WTC11 (cell line): ENCODE data around the gene CHAMP1.

Experiments
- CREM ChIP-seq: sonication (generic); formaldehyde crosslinking; IDR thresholded peaks from 2 replicates; pipeline ENCODE4 v1.8.1; 2022; ENCODE audit warnings: mild to moderate bottlenecking, missing genetic modification reagents, moderate library complexity
- ETV6 ChIP-seq: sonication (generic); formaldehyde crosslinking; IDR thresholded peaks from 2 replicates; pipeline ENCODE4 v1.8.1; 2022; ENCODE audit warnings: mild to moderate bottlenecking, missing genetic modification reagents
- NR2C2 ChIP-seq: sonication (generic); formaldehyde crosslinking; IDR thresholded peaks from 2 replicates; pipeline ENCODE4 v1.8.0; 2022; ENCODE audit warnings: mild to moderate bottlenecking, missing genetic modification reagents
- TEAD1 ChIP-seq: sonication (generic); formaldehyde crosslinking; IDR thresholded peaks from 2 replicates; pipeline ENCODE4 v1.8.0; 2022; ENCODE audit warnings: mild to moderate bottlenecking, missing genetic modification reagents
- TF ChIP-seq, protein P1 (sequence below): fragments of 200-600 bp; IDR thresholded peaks from 2 replicates; pipeline ENCODE4 v1.8.0; 2022; ENCODE audit warnings: antibody characterized with exemption
- TF ChIP-seq, protein P2 (sequence below): sonication (generic); formaldehyde crosslinking; IDR thresholded peaks from 2 replicates; pipeline ENCODE4 v1.8.0; 2023; ENCODE audit warnings: mild to moderate bottlenecking, missing genetic modification reagents
- TF ChIP-seq, protein P3 (sequence below): sonication (generic); formaldehyde crosslinking; IDR thresholded peaks from 2 replicates; pipeline ENCODE4 v1.8.0; 2022; ENCODE audit warnings: mild to moderate bottlenecking, missing genetic modification reagents
- TF ChIP-seq, protein P4 (sequence below): sonication (generic); formaldehyde crosslinking; IDR thresholded peaks from 2 replicates; pipeline ENCODE4 v1.8.1; 2023; ENCODE audit warnings: mild to moderate bottlenecking, missing genetic modification reagents, moderate library complexity

DNA sequence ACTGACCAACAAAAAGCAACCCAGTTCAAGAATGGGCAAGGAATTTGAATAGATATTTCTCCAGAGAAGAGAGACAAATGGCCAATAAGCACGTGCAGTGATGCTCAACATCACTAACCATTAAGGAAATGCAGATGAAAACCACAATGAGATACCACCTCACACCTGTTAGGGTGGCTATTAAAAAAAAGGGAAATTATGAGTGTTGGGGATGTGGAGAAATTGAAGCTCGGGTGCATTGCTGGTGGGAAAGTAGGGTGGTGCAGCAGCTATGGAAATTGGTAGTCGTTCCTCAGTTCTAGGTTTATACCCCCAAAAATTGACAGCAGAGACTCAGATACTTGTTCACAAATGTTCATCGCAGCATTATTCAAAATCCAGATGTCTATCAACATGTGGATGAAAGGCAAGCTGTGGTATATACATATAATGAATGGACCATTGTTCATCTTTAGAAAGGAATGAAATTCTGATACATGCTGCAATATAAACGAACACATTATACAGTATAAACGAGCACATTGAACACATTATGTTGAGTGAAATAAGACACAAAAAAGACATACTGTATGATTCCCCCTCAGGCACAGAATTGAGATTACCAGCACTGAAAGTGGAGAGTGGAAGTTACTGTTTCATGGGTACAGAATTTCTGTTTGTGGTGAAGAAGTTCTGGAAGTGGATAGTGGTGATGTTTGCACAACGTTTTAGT lies 927 bp downstream of the CHAMP1 start:
- TF ChIP-seq TEAD1 (CRISPR knock-in tag) (no peak), CREM (CRISPR knock-in tag) (no peak), ETV6 (CRISPR knock-in tag) (no peak), NR2C2 (CRISPR knock-in tag) (no peak)
- TF ChIP-seq, protein P1, sequence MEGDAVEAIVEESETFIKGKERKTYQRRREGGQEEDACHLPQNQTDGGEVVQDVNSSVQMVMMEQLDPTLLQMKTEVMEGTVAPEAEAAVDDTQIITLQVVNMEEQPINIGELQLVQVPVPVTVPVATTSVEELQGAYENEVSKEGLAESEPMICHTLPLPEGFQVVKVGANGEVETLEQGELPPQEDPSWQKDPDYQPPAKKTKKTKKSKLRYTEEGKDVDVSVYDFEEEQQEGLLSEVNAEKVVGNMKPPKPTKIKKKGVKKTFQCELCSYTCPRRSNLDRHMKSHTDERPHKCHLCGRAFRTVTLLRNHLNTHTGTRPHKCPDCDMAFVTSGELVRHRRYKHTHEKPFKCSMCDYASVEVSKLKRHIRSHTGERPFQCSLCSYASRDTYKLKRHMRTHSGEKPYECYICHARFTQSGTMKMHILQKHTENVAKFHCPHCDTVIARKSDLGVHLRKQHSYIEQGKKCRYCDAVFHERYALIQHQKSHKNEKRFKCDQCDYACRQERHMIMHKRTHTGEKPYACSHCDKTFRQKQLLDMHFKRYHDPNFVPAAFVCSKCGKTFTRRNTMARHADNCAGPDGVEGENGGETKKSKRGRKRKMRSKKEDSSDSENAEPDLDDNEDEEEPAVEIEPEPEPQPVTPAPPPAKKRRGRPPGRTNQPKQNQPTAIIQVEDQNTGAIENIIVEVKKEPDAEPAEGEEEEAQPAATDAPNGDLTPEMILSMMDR = no peak
- TF ChIP-seq, protein P2, sequence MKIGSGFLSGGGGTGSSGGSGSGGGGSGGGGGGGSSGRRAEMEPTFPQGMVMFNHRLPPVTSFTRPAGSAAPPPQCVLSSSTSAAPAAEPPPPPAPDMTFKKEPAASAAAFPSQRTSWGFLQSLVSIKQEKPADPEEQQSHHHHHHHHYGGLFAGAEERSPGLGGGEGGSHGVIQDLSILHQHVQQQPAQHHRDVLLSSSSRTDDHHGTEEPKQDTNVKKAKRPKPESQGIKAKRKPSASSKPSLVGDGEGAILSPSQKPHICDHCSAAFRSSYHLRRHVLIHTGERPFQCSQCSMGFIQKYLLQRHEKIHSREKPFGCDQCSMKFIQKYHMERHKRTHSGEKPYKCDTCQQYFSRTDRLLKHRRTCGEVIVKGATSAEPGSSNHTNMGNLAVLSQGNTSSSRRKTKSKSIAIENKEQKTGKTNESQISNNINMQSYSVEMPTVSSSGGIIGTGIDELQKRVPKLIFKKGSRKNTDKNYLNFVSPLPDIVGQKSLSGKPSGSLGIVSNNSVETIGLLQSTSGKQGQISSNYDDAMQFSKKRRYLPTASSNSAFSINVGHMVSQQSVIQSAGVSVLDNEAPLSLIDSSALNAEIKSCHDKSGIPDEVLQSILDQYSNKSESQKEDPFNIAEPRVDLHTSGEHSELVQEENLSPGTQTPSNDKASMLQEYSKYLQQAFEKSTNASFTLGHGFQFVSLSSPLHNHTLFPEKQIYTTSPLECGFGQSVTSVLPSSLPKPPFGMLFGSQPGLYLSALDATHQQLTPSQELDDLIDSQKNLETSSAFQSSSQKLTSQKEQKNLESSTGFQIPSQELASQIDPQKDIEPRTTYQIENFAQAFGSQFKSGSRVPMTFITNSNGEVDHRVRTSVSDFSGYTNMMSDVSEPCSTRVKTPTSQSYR = no peak
- TF ChIP-seq, protein P3, sequence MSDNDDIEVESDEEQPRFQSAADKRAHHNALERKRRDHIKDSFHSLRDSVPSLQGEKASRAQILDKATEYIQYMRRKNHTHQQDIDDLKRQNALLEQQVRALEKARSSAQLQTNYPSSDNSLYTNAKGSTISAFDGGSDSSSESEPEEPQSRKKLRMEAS (CRISPR knock-in tag) = no peak
- TF ChIP-seq, protein P4, sequence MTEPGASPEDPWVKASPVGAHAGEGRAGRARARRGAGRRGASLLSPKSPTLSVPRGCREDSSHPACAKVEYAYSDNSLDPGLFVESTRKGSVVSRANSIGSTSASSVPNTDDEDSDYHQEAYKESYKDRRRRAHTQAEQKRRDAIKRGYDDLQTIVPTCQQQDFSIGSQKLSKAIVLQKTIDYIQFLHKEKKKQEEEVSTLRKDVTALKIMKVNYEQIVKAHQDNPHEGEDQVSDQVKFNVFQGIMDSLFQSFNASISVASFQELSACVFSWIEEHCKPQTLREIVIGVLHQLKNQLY (CRISPR knock-in tag) = no peak
